Measurements from ENCODE around the gene FRAT2.

The FRAT2 gene

GRCh38 chr10:97334370-97335175, at the start of gene FRAT2:
FRAT2 (minus strand) TSS chr10:97334729; CDS start chr10:97334572, 157 bp downstream.
- peak; percentile 96 for DNase-seq (ENCODE audit: low spot score)

- no peak for DNase-seq (ENCODE audit: low spot score)
These were observed 49.6 kb upstream of the FRAT2 start for GRCh38 chr10:97384156-97384555.

GRCh38 chr10:97383159-97383558, 48.6 kb upstream of the FRAT2 start:
- DNase-seq (ENCODE audit: low spot score), result no peak

- no peak for DNase-seq (ENCODE audit: low spot score)
These were observed 47.1 kb upstream of the FRAT2 start for GRCh38 chr10:97381626-97382025.

- DNase-seq (ENCODE audit: low spot score), result no peak
These were observed 46.0 kb upstream of the FRAT2 start for GRCh38 chr10:97380516-97380915.

GRCh38 chr10:97378933-97379921, 44.7 kb upstream of the FRAT2 start:
- DNase-seq (ENCODE audit: low spot score), result no peak

- no peak for DNase-seq (ENCODE audit: low spot score)
These were observed 41.9 kb upstream of the FRAT2 start for GRCh38 chr10:97376413-97376812.

- no peak for DNase-seq (ENCODE audit: low spot score)
These were observed 38.9 kb upstream of the FRAT2 start for GRCh38 chr10:97373456-97373855.

- DNase-seq (ENCODE audit: low spot score), result no peak
These were observed 37.8 kb upstream of the FRAT2 start for GRCh38 chr10:97372233-97372875.

- no peak for DNase-seq (ENCODE audit: low spot score)
These were observed 37.2 kb upstream of the FRAT2 start for GRCh38 chr10:97371696-97372095.

- no peak for DNase-seq (ENCODE audit: low spot score)
These were observed 32.7 kb upstream of the FRAT2 start for GRCh38 chr10:97367126-97367649.

- no peak for DNase-seq (ENCODE audit: low spot score)
These were observed 32.0 kb upstream of the FRAT2 start for GRCh38 chr10:97366572-97366971.

- DNase-seq (ENCODE audit: low spot score), result no peak
These were observed 31.3 kb upstream of the FRAT2 start for GRCh38 chr10:97365761-97366351.

- no peak for DNase-seq (ENCODE audit: low spot score)
These were observed 28.5 kb upstream of the FRAT2 start for GRCh38 chr10:97363071-97363470.

- DNase-seq (ENCODE audit: low spot score), result no peak
These were observed 27.9 kb upstream of the FRAT2 start for GRCh38 chr10:97362310-97363033.

GRCh38 chr10:97361537-97361901, 27.0 kb upstream of the FRAT2 start:
- DNase-seq (ENCODE audit: low spot score), result no peak

- DNase-seq (ENCODE audit: low spot score), result no peak
These were observed 26.4 kb upstream of the FRAT2 start for GRCh38 chr10:97360705-97361536.

- no peak for DNase-seq (ENCODE audit: low spot score)
These were observed 24.3 kb upstream of the FRAT2 start for GRCh38 chr10:97358781-97359180.

- DNase-seq (ENCODE audit: low spot score), result no peak
These were observed 23.8 kb upstream of the FRAT2 start for GRCh38 chr10:97358349-97358748.

GRCh38 chr10:97356918-97357317, 22.4 kb upstream of the FRAT2 start:
- no peak for DNase-seq (ENCODE audit: low spot score)
